GM19395 (cell line): ENCODE data around the gene PPM1M.
"Not testable (repeated sequence)": the region's sequence is repeated elsewhere in the genome, so short reads cannot be mapped to it uniquely, and the experiment has no call there.

ENCODE experiments used
- ATAC-seq: cut with Tn5 transposase; IDR thresholded peaks from one replicate; pipeline ENCODE4 v1.9.1; 2021; ENCODE audit warnings: mild to moderate bottlenecking, moderate library complexity; ENCODE audit not compliant: unreplicated experiment

The PPM1M gene

DNA sequence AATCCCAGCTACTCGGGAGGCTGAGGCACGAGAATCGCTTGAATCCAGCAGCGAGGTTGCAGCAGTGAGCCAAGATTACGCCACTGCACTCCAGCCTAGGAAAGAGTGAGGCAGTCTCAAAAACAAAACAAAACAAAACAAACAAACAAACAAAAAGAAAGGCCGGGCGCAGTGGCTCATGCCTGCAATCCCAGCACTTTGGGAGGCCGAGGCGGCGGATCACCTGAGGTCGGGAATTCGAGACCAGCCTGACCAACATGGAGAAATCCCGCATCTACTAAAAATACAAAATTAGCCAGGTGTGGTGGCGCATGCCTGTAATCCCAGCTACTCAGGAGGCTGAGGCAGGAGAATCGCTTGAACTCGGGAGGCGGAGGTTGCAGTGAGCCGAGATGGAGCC is 29.2 kb downstream of the PPM1M start:
- ATAC-seq: not testable (repeated sequence)

DNA sequence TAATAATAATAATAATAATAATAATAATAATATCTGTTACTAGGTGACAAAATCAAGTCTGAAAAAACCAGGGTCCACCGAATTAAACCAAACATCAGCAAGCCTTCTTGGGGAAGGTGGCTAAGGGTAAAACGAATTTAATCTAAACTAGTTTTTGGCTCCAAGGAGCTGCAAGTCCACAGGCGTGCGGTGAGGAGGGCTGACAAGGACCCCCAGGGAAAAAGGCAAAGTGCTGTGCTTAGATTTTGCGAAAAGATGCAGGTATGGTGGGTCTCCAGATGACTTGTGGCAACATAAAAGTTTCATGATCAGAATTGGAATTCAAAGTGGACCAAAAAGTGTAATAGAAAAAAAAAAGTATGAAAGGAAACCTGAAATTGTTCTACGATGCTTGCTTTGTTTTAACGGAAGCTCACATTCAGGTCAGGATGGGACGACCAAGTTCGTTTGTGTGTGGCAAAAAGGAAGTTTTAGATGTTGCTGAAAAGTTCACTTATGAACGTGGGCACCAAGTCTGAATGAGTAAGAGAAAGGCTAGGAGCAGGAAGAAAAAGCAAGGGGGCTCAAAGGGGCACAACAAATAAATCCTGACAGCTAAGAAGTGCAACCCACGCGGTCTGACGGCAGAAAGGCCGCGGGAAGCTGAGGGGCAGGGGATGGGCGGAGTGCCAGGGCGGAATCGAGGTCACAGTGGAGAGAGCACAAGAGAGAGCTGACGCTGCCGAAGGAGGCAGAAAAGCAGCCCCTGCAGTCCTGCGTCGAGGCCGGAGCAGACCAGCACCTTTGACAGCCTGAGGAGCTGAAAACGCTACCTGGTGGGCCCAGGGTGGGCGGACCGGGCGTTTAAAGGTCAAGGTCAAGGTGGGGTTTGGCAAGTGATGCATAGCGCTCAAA is 31.8 kb downstream of the PPM1M start:
- peak; percentile 16 for ATAC-seq

DNA sequence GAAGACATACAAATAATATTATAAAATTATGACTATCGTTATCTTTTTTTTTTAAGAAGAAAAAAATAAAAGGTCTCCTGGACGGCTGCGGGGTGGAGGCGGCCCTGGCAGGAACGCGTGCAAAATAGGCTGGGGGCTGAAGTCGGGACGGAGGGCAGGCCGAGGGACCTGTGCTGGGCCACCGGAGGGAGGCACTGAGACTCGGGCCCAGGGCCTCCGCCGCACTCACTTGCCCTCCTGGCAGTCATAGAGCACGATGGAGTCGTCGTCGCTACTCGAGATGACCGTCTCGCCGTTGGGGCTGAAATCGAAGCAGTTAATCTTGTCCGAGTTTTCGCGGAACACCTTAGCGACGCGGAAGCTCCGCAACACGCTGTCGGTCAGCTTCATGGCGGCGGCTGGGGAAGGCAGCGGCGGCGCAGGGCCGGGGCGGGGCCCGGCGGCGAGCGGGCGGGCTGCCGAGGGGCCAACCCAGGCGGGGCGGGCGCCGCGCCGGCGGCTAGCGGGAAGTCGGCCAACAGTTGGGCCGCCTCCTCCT is 32.5 kb downstream of the PPM1M start:
- ATAC-seq: peak; percentile 70

GRCh38 chr3:52278510-52279069 is 33.0 kb downstream of the PPM1M start, which contains the start of gene WDR82:
TSS of gene WDR82 (minus strand) at chr3:52278649. CDS start at chr3:52278361, 288 bp downstream.
- ATAC-seq: peak; percentile 86

- no peak for ATAC-seq
Measured at GRCh38 chr3:52279596-52279995, 34.0 kb downstream of the PPM1M start.

- ATAC-seq: no peak
Measured at GRCh38 chr3:52280050-52280461, 34.5 kb downstream of the PPM1M start.

DNA sequence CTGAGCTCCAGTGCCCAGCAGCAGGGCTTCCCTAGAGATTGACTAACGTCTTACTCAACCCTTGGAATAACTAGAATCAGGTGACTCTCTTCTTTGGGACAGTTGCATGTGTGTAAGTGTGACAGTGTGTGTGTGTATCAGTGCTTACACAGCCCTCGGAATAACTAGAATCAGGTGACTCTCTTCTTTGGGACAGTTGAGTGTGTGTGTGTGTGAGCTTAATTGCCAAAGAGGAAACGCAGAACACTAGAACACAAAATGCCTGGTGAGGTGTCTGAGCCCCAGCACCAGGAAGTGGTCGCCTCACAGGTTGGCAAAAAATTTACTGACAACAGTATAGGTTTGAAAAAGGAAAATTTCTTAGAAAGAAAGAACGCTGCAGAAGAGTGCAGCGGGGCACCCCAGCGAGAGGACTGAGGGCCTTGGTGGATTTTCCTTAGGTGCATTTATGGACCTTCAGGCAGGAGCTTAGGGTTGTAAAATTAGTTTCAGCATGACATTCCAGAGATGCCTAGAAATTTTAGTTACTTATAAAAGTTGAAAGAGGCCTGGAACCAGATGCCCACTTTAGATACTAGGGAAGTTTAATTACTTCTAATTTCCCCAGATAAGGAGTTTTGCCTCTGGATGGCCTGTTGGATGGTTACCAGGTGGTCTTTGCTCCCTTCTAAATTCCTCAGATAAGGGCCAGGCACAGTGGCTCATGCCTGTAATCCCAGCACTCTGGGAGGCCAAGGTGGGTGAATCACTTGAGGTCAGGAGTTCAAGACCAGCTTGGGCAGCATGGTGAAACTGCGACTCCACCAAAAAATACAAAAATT is 36.6 kb downstream of the PPM1M start:
- no peak for ATAC-seq

- no peak for ATAC-seq
Measured at GRCh38 chr3:52283306-52283705, 37.7 kb downstream of the PPM1M start.

DNA sequence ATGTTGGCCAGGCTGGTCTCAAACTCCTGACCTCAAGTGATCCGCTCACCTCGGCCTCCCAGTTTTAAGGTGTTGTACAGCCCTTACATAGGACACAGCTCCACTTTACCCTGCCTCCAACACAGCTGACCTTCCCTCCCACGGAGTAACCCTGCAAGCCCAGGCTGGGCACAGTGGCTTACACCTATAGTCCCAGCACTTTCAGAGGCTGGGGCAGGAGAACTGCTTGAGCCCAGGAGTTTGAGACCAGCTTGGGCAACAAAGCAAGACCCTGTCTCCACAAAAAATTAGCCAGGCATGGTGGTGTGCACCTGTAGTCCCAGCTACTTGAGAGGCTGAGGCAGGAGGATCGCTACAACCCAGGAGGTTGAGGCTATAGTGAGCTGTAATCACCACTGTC is 38.5 kb downstream of the PPM1M start:
- not testable (repeated sequence) for ATAC-seq

- no peak for ATAC-seq
Measured at GRCh38 chr3:52286777-52287110, 41.2 kb downstream of the PPM1M start.

GRCh38 chr3:52288674-52289073 is 43.1 kb downstream of the PPM1M start:
- ATAC-seq: no peak

GRCh38 chr3:52289338-52289746 is 43.8 kb downstream of the PPM1M start:
- ATAC-seq: no peak

- ATAC-seq: no peak
Measured at GRCh38 chr3:52289747-52290595, 44.4 kb downstream of the PPM1M start.

GRCh38 chr3:52290596-52291507 is 45.3 kb downstream of the PPM1M start:
- ATAC-seq: no peak

- no peak for ATAC-seq
Measured at GRCh38 chr3:52291508-52292181, 46.1 kb downstream of the PPM1M start.

DNA sequence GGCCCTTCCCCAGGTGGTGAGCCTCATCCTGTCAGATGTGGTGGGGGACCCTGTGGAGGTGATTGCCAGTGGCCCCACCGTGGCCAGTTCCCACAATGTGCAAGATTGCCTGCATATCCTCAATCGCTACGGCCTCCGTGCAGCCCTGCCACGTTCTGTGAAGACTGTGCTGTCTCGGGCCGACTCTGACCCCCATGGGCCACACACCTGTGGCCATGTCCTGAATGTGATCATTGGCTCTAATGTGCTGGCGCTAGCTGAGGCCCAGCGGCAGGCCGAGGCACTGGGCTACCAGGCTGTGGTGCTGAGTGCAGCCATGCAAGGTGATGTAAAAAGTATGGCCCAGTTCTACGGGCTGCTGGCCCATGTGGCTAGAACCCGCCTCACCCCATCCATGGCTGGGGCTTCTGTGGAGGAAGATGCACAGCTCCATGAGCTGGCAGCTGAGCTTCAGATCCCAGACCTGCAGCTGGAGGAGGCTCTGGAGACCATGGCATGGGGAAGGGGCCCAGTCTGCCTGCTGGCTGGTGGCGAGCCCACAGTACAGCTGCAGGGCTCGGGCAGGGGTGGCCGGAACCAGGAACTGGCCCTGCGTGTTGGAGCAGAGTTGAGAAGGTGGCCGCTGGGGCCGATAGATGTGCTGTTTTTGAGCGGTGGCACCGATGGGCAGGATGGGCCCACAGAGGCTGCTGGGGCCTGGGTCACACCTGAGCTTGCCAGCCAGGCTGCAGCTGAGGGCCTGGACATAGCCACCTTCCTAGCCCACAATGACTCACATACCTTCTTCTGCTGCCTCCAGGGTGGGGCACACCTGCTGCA is 46.9 kb downstream of the PPM1M start:
- no peak for ATAC-seq

GRCh38 chr3:52293491-52294319 is 48.1 kb downstream of the PPM1M start:
- ATAC-seq: no peak
